ENCODE results near the gene KCNMA1.

The KCNMA1 gene

DNA sequence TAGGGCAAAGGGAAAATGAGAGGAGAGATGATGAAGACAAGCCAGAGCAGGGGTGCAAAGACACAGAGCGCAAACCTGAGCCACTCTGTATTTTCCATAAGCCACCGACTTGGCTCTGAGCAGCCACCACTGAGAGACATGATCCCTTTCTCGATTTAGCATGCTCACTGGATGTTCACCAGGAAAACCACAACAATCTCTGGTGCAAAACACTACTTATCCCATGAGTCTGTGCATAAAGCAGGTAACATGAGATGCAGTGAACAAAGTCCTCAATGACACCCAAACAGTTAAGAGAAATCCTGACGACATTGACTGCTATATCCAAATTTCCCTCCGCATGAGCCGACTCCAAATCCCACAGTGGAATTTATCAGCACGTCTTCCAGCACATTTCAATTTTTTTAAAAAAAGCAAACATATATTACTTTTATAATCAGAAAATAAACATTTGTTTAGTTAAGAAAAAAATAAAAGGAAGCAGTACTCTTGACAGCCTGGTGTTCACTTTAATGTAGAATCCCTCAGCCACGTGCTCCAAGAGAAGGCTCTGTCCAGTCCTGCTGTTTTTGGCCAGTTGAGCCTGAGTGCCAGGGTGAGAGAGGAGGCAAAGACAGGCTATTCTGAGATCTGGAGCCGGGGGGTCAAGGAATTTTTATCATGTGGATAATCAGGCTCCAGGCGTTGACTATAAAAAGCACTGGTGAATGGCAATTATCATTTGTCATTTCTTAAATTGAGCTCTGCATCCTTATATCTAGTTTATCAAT, 238.4 kb downstream of the KCNMA1 start:
- H3K79me2 ChIP-seq (ENCODE audit: insufficient read depth, low read length) = no peaks in the 10 kb centered on the region
- no peak overlapping the region for H3K4me3 ChIP-seq (ENCODE audit: insufficient read depth, low read length, poor library complexity, severe bottlenecking)
- no peaks in the 10 kb centered on the region for H4K20me1 ChIP-seq (ENCODE audit: low read depth, low read length)
- TF ChIP-seq, protein P1, sequence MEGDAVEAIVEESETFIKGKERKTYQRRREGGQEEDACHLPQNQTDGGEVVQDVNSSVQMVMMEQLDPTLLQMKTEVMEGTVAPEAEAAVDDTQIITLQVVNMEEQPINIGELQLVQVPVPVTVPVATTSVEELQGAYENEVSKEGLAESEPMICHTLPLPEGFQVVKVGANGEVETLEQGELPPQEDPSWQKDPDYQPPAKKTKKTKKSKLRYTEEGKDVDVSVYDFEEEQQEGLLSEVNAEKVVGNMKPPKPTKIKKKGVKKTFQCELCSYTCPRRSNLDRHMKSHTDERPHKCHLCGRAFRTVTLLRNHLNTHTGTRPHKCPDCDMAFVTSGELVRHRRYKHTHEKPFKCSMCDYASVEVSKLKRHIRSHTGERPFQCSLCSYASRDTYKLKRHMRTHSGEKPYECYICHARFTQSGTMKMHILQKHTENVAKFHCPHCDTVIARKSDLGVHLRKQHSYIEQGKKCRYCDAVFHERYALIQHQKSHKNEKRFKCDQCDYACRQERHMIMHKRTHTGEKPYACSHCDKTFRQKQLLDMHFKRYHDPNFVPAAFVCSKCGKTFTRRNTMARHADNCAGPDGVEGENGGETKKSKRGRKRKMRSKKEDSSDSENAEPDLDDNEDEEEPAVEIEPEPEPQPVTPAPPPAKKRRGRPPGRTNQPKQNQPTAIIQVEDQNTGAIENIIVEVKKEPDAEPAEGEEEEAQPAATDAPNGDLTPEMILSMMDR (IDR thresholded peaks at IDR 0.05; ENCODE audit: insufficient read depth, low read length, poor library complexity, severe bottlenecking) = no peak
- TF ChIP-seq EZH2phosphoT487 (conservative IDR thresholded peaks at IDR 0.05; ENCODE audit: low read length) = no peak
- H3K9ac ChIP-seq (ENCODE audit: low read length) = no peak overlapping the region
- no peaks in the 10 kb centered on the region for H3K9me3 ChIP-seq (ENCODE audit: insufficient read depth, low read length)
- H3K27ac ChIP-seq (ENCODE audit: low read depth, low read length) = no peak overlapping the region
- no peaks in the 10 kb centered on the region for H3F3A ChIP-seq (ENCODE audit: insufficient read depth)
- no peaks in the 10 kb centered on the region for H3K9me2 ChIP-seq (replicated peaks; ENCODE audit: insufficient read depth, low read length)
- H2AFZ ChIP-seq (ENCODE audit: low read depth, low read length, severe bottlenecking) = no peak overlapping the region
- no peak overlapping the region for H3K4me2 ChIP-seq (ENCODE audit: low read depth, low read length, poor library complexity, severe bottlenecking)
- H3K36me3 ChIP-seq (ENCODE audit: low read length) = no peaks in the 10 kb centered on the region
- H3K27me3 ChIP-seq (ENCODE audit: low read length) = no peaks in the 10 kb centered on the region

DNA sequence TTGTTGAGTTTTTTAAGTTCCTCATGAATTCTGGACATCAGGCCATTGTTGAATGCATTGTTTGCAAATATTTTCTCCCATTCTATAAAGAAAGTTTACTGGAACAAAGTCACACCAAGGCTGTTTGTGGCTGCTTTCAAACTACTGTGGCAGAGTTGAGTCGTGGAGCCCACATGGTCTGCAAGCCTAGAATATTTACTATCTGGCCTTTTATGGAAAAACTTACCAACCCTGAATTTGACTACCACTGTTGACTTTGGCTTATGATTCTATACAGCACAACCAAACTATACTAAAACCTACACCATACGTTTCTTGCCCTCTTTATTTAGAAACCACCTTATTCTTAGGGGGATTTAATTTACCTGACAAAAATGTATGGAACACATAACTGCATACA, 239.1 kb downstream of the KCNMA1 start:
- H3K4me2 ChIP-seq (ENCODE audit: low read depth, low read length, poor library complexity, severe bottlenecking) = no peak overlapping the region
- H3F3A ChIP-seq (ENCODE audit: insufficient read depth) = no peaks in the 10 kb centered on the region
- TF ChIP-seq EZH2phosphoT487 (conservative IDR thresholded peaks at IDR 0.05; ENCODE audit: low read length) = no peak
- TF ChIP-seq, protein P1 (IDR thresholded peaks at IDR 0.05; ENCODE audit: insufficient read depth, low read length, poor library complexity, severe bottlenecking) = no peak

DNA sequence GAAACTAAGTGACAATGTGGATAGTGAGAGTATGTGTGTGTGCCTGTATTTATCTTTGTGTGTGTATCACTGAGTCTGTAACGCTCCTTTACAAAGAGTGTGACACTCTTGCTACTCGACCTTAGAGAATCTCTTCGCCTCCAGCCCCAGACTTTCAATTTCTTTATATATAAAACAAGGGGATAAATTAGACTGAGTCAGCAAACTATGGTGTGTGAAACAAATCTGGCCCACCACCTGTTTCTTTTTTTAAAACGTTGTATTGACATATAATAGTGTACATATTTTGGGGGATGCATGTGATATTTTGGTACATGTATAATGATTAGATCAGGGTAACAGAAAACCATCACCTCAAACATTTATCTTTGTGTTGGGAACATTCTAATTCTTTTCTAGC, 240.5 kb downstream of the KCNMA1 start:
- H2AFZ ChIP-seq (ENCODE audit: low read depth, low read length, severe bottlenecking) = no peak overlapping the region
- H3K4me2 ChIP-seq (ENCODE audit: low read depth, low read length, poor library complexity, severe bottlenecking) = no peak overlapping the region
- TF ChIP-seq, protein P1 (IDR thresholded peaks at IDR 0.05; ENCODE audit: insufficient read depth, low read length, poor library complexity, severe bottlenecking) = no peak
- TF ChIP-seq EZH2phosphoT487 (conservative IDR thresholded peaks at IDR 0.05; ENCODE audit: low read length) = no peak
- H3K9ac ChIP-seq (ENCODE audit: low read length) = no peak overlapping the region
- H3K9me3 ChIP-seq (ENCODE audit: insufficient read depth, low read length) = no peaks in the 10 kb centered on the region
- no peak overlapping the region for H3K4me3 ChIP-seq (ENCODE audit: insufficient read depth, low read length, poor library complexity, severe bottlenecking)
- no peak overlapping the region for H3K27ac ChIP-seq (ENCODE audit: low read depth, low read length)
- no peaks in the 10 kb centered on the region for H4K20me1 ChIP-seq (ENCODE audit: low read depth, low read length)
- no peaks in the 10 kb centered on the region for H3F3A ChIP-seq (ENCODE audit: insufficient read depth)
- no peaks in the 10 kb centered on the region for H3K79me2 ChIP-seq (ENCODE audit: insufficient read depth, low read length)
- H3K9me2 ChIP-seq (replicated peaks; ENCODE audit: insufficient read depth, low read length) = no peaks in the 10 kb centered on the region
- no peaks in the 10 kb centered on the region for H3K36me3 ChIP-seq (ENCODE audit: low read length)
- H3K27me3 ChIP-seq (ENCODE audit: low read length) = no peaks in the 10 kb centered on the region

More for the DNA sequence above, 239.1 kb downstream of the KCNMA1 start:
- Histone ChIP-seq H3K9me2 (replicated peaks; ENCODE audit: insufficient read depth, low read length) (no peaks in the 10 kb centered on the region), H3K4me3 (ENCODE audit: insufficient read depth, low read length, poor library complexity, severe bottlenecking) (no peak overlapping the region), H3K27me3 (ENCODE audit: low read length) (no peaks in the 10 kb centered on the region), H3K79me2 (ENCODE audit: insufficient read depth, low read length) (no peaks in the 10 kb centered on the region), H2AFZ (ENCODE audit: low read depth, low read length, severe bottlenecking) (no peak overlapping the region), H3K27ac (ENCODE audit: low read depth, low read length) (no peak overlapping the region), H3K9ac (ENCODE audit: low read length) (no peak overlapping the region), H3K9me3 (ENCODE audit: insufficient read depth, low read length) (no peaks in the 10 kb centered on the region), H4K20me1 (ENCODE audit: low read depth, low read length) (no peaks in the 10 kb centered on the region), H3K36me3 (ENCODE audit: low read length) (no peaks in the 10 kb centered on the region)

All from SU-DHL-6 (cell line).